ENCODE measurements around the gene PRKAG1.

DNA sequence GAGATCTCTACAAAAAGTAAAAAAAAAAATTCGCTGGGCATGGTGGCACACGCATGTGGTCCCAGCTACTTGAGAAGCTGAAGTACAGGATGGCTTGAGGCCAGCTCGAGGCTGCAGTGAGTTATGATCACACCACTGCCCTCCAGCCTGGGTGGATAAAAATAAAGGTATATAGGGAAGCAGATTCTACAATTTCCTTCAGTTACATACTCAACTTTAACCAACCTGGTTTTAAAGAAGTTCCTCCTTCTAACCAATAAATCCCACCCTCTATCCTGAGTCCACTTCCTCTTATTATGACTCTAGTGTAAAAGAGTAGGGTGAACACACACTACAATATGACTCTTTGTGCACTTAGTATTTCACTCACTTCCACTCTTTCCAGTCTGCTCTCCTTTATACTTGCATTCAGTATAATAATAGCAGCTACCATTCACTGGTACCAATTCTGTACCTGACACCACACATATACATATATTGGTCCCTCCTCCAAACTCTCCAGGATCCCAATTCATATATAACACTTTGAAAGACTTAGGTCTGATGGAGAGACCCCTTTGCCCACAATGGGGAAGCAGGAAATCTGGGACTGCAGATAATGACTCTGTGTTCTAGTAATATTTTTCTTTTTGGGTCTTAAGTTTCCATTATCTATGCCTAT lies 63.6 kb downstream of the PRKAG1 start:
- TF ChIP-seq, protein P1, sequence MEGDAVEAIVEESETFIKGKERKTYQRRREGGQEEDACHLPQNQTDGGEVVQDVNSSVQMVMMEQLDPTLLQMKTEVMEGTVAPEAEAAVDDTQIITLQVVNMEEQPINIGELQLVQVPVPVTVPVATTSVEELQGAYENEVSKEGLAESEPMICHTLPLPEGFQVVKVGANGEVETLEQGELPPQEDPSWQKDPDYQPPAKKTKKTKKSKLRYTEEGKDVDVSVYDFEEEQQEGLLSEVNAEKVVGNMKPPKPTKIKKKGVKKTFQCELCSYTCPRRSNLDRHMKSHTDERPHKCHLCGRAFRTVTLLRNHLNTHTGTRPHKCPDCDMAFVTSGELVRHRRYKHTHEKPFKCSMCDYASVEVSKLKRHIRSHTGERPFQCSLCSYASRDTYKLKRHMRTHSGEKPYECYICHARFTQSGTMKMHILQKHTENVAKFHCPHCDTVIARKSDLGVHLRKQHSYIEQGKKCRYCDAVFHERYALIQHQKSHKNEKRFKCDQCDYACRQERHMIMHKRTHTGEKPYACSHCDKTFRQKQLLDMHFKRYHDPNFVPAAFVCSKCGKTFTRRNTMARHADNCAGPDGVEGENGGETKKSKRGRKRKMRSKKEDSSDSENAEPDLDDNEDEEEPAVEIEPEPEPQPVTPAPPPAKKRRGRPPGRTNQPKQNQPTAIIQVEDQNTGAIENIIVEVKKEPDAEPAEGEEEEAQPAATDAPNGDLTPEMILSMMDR (IDR thresholded peaks at IDR 0.05), result no peak
- TF ChIP-seq POLR2AphosphoS5 (IDR thresholded peaks at IDR 0.05; ENCODE audit: insufficient read depth in 1 of 2, low read depth in 1 of 2), result no peak
- TF ChIP-seq POLR2A (IDR thresholded peaks at IDR 0.05), result no peak

All from vagina (tissue), 2 donors.